Mononuclear cell (primary cell): ENCODE data around the gene CALU. TPM values are rescaled to one million over a fixed set of nuclear protein-coding genes. Genes with fewer than 3 reads are reported as not detected.

Source experiments
- H3K27me3 ChIP-seq: 2 replicates; pipeline ENCODE4 v1.6.0; 2011; ENCODE audit warnings: low read length, control low read depth; ENCODE audit not compliant: insufficient read depth
- H3K4me1 ChIP-seq: 2 replicates; pipeline ENCODE4 v1.5.1; 2011; ENCODE audit warnings: mild to moderate bottlenecking, low read length, control low read depth; ENCODE audit not compliant: insufficient read depth
- H3K4me3 ChIP-seq: 2 replicates; pipeline ENCODE4 v1.5.1; 2011; ENCODE audit warnings: mild to moderate bottlenecking, low read length, moderate library complexity
- H3K9me3 ChIP-seq: 2 replicates; pipeline ENCODE4 v1.5.1; 2011; ENCODE audit warnings: low read depth, mild to moderate bottlenecking, control low read depth, low read length
- total RNA-seq: library from RNA; depleted of rRNA; stranded (reverse); fragments of >200 nt; gene quantifications from one replicate; pipeline ENCODE4 v1.2.3, GENCODE V29; 2012

Gene CALU
- total RNA-seq, 1 donor = 39.9 TPM

- Histone ChIP-seq H3K4me3 (no peak overlapping the region), H3K27me3 (no peaks in the 10 kb centered on the region), H3K4me1 (peaks cover 22% of the 10 kb centered on the region), H3K9me3 (no peaks in the 10 kb centered on the region)
These were observed 4.3 kb upstream of the CALU start for GRCh38 chr7:128734890-128735289.

DNA sequence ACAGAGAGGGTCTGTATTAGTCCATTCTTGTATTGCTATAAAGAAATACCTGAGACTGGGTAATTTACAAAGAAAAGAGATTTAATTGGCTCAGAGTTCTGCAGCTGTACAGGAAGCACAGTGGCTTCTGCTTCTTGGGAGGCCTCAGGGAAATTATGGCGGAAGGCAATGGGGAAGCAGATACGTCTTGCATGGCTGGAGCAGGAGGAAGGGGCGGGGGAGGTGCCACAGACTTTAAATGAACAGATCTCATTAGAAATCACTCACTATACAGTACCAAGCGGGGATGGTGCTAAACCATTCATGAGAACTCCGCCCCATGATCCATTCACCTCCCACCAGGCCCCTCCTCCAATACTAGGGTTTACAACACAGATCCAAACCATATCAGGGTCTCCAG is 3.7 kb upstream of the CALU start:
- Histone ChIP-seq H3K4me3 (no peak overlapping the region), H3K4me1 (peaks cover 28% of the 10 kb centered on the region), H3K27me3 (no peaks in the 10 kb centered on the region), H3K9me3 (no peaks in the 10 kb centered on the region)

- Histone ChIP-seq H3K27me3 (no peaks in the 10 kb centered on the region), H3K9me3 (no peaks in the 10 kb centered on the region)
These were observed 1.7 kb upstream of the CALU start for GRCh38 chr7:128737441-128737840.

GRCh38 chr7:128737867-128738385 is 1.2 kb upstream of the CALU start:
- H3K9me3 ChIP-seq = no peaks in the 10 kb centered on the region
- H3K4me1 ChIP-seq = peaks cover 36% of the 10 kb centered on the region
- H3K27me3 ChIP-seq = no peaks in the 10 kb centered on the region
- H3K4me3 ChIP-seq = no peak overlapping the region

More at GRCh38 chr7:128737441-128737840, 1.7 kb upstream of the CALU start:
- Histone ChIP-seq H3K4me3 (no peak overlapping the region), H3K4me1 (peaks cover 36% of the 10 kb centered on the region)

GRCh38 chr7:128738570-128739047 is 550 bp upstream of the CALU start:
- Histone ChIP-seq H3K4me1 (peaks cover 38% of the 10 kb centered on the region), H3K27me3 (no peaks in the 10 kb centered on the region), H3K9me3 (no peaks in the 10 kb centered on the region), H3K4me3 (peak overlapping the region; percentile 96)

DNA sequence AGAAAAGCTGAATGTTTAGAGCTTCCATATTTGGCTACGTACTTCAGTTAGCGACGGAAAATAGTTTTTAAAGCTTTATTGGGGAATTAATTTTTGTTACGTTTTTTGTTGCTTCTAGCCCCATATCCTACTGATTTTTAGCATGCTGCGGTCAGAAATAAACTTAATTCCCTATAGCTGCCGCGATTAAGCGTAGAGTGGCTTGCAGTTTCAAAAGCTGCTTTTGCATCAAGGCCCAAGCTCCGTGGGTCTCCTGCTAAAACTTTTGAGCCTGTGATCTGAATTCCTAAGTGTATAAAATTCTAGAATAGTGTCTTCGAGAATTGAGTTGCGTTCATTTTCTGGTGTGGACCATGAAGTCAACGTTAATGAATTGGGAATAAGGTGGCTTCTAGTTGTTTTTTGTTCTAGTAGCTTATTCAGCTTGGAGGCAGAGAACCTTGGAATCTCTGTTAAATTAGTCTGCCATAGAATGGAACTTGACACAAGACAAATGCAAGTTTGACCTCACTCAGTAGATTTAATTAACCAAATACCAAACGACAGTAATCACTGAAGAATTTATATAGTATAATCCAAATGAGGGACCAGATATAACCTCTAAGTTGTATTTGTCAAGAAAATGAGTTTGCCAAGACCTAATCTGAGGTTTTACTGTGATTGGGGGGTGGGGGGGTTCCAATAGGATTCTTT is 977 bp downstream of the CALU start:
- Histone ChIP-seq H3K4me1 (peaks cover 35% of the 10 kb centered on the region), H3K27me3 (no peaks in the 10 kb centered on the region), H3K9me3 (no peaks in the 10 kb centered on the region), H3K4me3 (peak overlapping the region; percentile 96)

- Histone ChIP-seq H3K4me1 (peaks cover 27% of the 10 kb centered on the region), H3K4me3 (no peak overlapping the region), H3K9me3 (no peaks in the 10 kb centered on the region), H3K27me3 (no peaks in the 10 kb centered on the region)
These were observed 1.8 kb downstream of the CALU start for GRCh38 chr7:128740996-128741395.

- Histone ChIP-seq H3K4me3 (no peak overlapping the region), H3K9me3 (no peaks in the 10 kb centered on the region), H3K27me3 (no peaks in the 10 kb centered on the region), H3K4me1 (peaks cover 26% of the 10 kb centered on the region)
These were observed 2.3 kb downstream of the CALU start for GRCh38 chr7:128741491-128741890.

GRCh38 chr7:128742206-128742605 is 3.0 kb downstream of the CALU start:
- Histone ChIP-seq H3K27me3 (no peaks in the 10 kb centered on the region), H3K4me3 (no peak overlapping the region), H3K9me3 (no peaks in the 10 kb centered on the region), H3K4me1 (peaks cover 26% of the 10 kb centered on the region)

DNA sequence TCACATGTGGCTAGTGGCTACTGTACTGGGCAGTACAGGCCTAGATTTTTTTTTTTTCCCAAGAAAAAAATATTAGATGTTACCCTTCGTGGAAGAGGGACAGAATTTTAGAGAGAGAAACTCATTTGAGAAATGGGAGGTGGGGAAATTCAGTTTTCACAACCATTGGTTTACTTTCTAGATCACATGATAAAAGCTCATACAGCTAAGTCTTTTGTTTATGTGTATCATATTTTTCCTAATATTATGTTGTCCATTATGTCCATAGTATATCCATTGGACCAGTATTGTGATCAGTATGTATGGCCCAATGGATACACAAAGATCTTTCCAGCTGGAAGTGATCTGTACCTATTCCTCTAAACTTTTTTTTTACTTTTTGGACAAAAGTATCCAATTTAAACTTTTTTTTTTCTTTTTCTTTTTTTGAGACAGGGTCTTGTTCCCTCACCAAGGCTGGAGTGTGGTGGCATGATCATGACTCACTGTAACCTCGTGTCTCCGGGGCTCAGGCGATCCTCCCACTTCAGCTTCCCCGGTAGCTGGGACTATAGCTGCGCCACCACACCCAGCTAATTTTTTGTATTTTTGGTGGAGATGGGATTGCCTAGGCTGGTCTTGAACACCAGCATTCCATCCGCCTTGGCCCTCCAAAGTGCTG is 4.1 kb downstream of the CALU start:
- Histone ChIP-seq H3K4me1 (peaks cover 26% of the 10 kb centered on the region), H3K27me3 (no peaks in the 10 kb centered on the region), H3K9me3 (no peaks in the 10 kb centered on the region), H3K4me3 (no peak overlapping the region)

DNA sequence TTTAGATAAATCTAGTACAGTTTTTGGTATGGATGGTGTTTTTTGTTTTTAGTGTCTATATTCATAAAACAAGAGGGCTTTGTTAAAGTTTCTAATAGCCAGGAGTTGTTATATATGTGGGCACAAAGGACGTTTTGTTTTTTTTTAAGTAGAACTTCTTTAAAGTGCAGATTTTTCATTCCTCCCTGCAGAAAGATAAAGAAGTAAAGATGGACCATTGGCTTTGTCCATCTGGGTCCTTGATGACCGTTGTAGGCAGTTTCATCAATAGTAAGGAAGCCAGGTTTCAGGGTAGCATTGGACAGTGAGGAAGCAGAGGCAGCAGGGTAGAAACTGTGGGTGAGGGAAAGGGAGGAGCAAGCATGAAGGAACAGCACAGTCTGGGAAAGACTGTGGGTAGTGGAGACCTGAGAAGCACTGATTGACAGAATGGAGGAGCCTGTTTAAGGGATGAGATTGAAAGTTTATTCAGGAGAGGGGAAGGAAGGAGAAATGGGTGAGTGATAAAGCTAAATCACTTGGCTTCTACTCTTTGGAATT is 5.3 kb downstream of the CALU start:
- Histone ChIP-seq H3K9me3 (no peaks in the 10 kb centered on the region), H3K27me3 (no peaks in the 10 kb centered on the region), H3K4me1 (peaks cover 21% of the 10 kb centered on the region), H3K4me3 (no peak overlapping the region)

GRCh38 chr7:128745706-128746105 is 6.5 kb downstream of the CALU start:
- Histone ChIP-seq H3K4me3 (no peak overlapping the region), H3K27me3 (no peaks in the 10 kb centered on the region), H3K9me3 (no peaks in the 10 kb centered on the region), H3K4me1 (peaks cover 10% of the 10 kb centered on the region)

GRCh38 chr7:128747327-128748079 is 8.3 kb downstream of the CALU start:
- H3K9me3 ChIP-seq = no peaks in the 10 kb centered on the region
- H3K4me3 ChIP-seq = no peak overlapping the region
- no peaks in the 10 kb centered on the region for H3K27me3 ChIP-seq
- H3K4me1 ChIP-seq = peaks cover 4% of the 10 kb centered on the region

DNA sequence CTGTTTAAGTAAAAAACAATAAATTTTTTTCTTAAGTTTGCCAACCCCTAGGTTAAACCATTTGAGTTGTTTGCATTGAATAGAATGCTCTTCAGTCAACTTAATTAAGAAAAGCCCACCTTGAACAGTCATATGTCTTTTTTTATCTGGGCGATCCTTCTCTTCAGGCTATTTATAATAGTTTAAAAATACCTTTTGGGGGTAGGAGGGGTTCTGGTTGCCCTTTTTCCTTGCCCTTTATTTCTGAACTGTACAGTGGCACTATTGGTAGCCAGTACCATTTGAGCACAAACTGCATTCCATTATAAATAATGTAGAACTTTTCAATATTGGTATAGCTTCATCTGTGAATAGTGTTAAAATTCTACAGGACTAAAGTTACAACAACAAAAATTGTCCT is 13.1 kb downstream of the CALU start:
- no peaks in the 10 kb centered on the region for H3K27me3 ChIP-seq
- H3K4me3 ChIP-seq = no peak overlapping the region
- no peaks in the 10 kb centered on the region for H3K9me3 ChIP-seq
- no peaks in the 10 kb centered on the region for H3K4me1 ChIP-seq
